Calu3 (cell line): ENCODE results near the gene RSPH10B2. TPM values are rescaled to one million over a fixed set of nuclear protein-coding genes. Genes with fewer than 3 reads are reported as not detected.

Experiments
- total RNA-seq: library from RNA; stranded (reverse); gene quantifications from 2 replicates; pipeline ENCODE4 v1.2.3, GENCODE V29; 2022

The RSPH10B2 gene
- total RNA-seq, 1 experiment from 2014 or later = 0.71 TPM

Other genes with a start within 250 kb of the RSPH10B2 start
- gene GRID2IP, start 202.6 kb upstream of the RSPH10B2 start, total RNA-seq = 1.2 and 1.4 TPM in 2 replicates
- 80.7 and 83.9 TPM in 2 replicates for gene ZDHHC4, start 176.6 kb upstream of the RSPH10B2 start, total RNA-seq
- 34.1 and 35.0 TPM in 2 replicates for gene INTS15, start 164.1 kb upstream of the RSPH10B2 start, total RNA-seq
- gene ZNF853, start 138.5 kb upstream of the RSPH10B2 start, total RNA-seq = 10.1 and 11.4 TPM in 2 replicates
- 48.9 and 49.4 TPM in 2 replicates for gene ZNF316, start 116.8 kb upstream of the RSPH10B2 start, total RNA-seq
- 32.4 and 36.2 TPM in 2 replicates for gene ZNF12, start 47.2 kb upstream of the RSPH10B2 start, total RNA-seq
- gene CCZ1B, start 72.2 kb downstream of the RSPH10B2 start, total RNA-seq = 108 and 111 TPM in 2 replicates